Muscle of leg (tissue), 11 donors: ENCODE measurements around the gene GALNT10. TPM values are rescaled to one million over a fixed set of nuclear protein-coding genes. Genes with fewer than 3 reads are reported as not detected.

Experiments used
- DNase-seq: peaks from one replicate; pipeline ENCODE4 v3.0.0; 2013
- H3K27ac ChIP-seq: one replicate; pipeline ENCODE4 v1.5.1; 2013; ENCODE audit warnings: mild to moderate bottlenecking, low read length, control low read depth
- H3K27me3 ChIP-seq: one replicate; pipeline ENCODE4 v1.6.1; 2013; ENCODE audit warnings: low read length; ENCODE audit not compliant: control insufficient read depth, insufficient read depth
- H3K36me3 ChIP-seq: one replicate; pipeline ENCODE4 v1.6.1; 2013; ENCODE audit warnings: low read length; ENCODE audit not compliant: control insufficient read depth, insufficient read depth
- H3K4me1 ChIP-seq: one replicate; pipeline ENCODE4 v1.6.1; 2013; ENCODE audit warnings: low read length; ENCODE audit not compliant: control insufficient read depth, insufficient read depth
- H3K4me3 ChIP-seq: one replicate; pipeline ENCODE4 v1.5.1; 2013; ENCODE audit warnings: low read length, control low read depth
- H3K9me3 ChIP-seq: replicated peaks from 2 replicates; pipeline ENCODE4 v1.6.1; 2013; ENCODE audit warnings: low read depth, low read length; ENCODE audit not compliant: control insufficient read depth
- WGBS: methylation state at CpG from one replicate; pipeline ENCODE4 v1.1.5; 2013; ENCODE audit warnings: missing lambda C conversion rate; ENCODE audit not compliant: insufficient coverage; 5-methylcytosine and 5-hydroxymethylcytosine counted together
- polyA plus RNA-seq, 8 donors: library from polyadenylated mRNA; unstranded; fragments of 120-200 nt; gene quantifications; one replicate each; pipeline versions ENCODE4 v1.2.1 to v1.2.3, GENCODE V29; 2013; ENCODE audit warnings: inconsistent platforms in 1 of 8, low replicate concordance in 1 of 8; ENCODE audit not compliant: insufficient read length in 8 of 8, insufficient read depth in 1 of 8
- total RNA-seq: library from RNA; stranded (reverse); fragments of 120-200 nt; gene quantifications from one replicate; pipeline ENCODE4 v1.2.4, GENCODE V29; 2013

Gene GALNT10
- total and polyA plus RNA-seq, 9 donors = 16.6 to 27.8 (median 20.5) TPM

DNA sequence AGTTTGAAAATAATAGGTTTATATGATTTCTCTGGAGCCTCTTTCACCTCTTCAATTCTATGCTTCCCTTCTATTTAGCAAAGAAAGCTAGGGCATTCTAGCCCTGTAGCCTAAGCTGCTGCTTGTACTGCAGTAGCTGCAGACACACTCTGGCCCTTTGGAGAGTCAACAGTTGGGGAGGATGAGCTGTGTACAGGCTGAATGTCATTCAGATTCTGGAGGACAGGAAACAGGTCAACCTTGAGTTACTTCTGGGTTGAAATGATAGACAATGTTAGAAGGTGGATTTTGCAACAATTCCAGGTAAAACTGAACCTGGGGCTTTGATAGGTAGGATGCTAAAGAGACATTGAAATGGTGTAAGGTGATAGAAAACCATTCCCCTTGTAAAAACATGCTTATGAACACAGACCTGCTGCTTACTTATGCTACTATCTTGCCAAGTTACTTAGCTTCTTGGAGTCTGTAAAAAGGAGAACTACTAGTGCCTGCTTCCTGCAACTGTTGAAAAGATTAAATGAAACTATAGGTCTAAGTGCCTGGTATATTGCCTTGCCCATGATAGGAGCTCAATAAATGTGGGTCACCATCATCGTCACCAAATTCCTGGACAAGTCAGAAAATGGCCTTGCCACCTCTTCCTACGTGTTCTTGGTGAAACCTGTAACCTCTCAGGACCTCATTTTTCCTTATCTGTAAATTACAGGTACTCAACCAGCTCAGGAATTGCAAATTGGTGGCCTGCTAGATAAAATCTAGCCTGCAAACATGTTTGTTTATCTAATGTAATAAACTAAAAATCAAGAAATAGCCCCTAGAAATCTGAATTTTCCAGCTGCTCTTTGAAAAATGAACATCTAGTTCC, 83.7 kb downstream of the GALNT10 start:
- 63% methylated on average over 1 of the region's 2 CpGs for WGBS
- no peak overlapping the region for H3K4me3 ChIP-seq
- no peaks in the 10 kb centered on the region for H3K27me3 ChIP-seq
- DNase-seq = no peak
- no peaks in the 10 kb centered on the region for H3K36me3 ChIP-seq
- peak overlapping the region; percentile 31 for H3K27ac ChIP-seq
- no peaks in the 10 kb centered on the region for H3K9me3 ChIP-seq
- peaks cover 42% of the 10 kb centered on the region for H3K4me1 ChIP-seq

DNA sequence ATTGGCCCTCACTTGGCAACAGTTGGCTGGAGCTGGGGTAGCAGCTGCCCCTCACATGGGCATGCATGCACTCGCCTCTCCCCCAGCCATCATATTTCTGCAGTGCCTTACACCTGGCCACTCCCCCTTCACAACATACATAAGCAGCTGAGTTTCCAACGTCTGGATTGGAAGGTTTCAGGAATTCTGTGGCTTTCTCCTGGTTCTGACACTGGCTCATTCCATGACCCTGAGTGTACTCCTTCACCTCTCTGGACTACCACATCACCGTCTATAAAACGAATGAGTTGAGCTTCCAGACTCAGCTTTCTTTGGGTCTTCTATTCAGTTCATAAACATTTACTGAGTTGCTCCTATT, 84.3 kb downstream of the GALNT10 start:
- Histone ChIP-seq H3K4me1 (peaks cover 42% of the 10 kb centered on the region), H3K36me3 (no peaks in the 10 kb centered on the region), H3K9me3 (no peaks in the 10 kb centered on the region), H3K4me3 (no peak overlapping the region), H3K27me3 (no peaks in the 10 kb centered on the region), H3K27ac (no peak overlapping the region)
- DNase-seq = no peak
- WGBS = 48% methylated on average over 2 of the region's 4 CpGs

DNA sequence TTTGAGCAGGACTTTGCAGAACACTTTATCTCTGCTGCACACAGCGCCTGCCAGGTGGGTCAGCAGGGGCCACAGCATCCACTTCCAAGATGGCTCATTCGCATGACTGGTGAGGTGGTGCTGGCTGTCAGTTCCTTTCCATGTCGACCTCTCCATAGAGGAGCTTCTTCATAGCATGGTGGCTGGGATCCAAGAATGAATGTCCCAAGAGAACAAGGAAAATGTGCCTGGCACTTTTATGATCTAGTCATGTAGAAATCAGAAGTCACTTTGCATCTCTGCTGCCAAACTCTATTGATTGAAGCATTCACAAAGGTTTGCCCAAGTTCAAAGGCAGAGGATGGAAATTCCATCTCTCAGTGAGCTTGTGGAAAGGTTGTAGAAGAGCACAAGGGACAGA, 85.0 kb downstream of the GALNT10 start:
- WGBS = 100% methylated on average over 1 of the region's 3 CpGs
- peaks cover 42% of the 10 kb centered on the region for H3K4me1 ChIP-seq
- DNase-seq = no peak

DNA sequence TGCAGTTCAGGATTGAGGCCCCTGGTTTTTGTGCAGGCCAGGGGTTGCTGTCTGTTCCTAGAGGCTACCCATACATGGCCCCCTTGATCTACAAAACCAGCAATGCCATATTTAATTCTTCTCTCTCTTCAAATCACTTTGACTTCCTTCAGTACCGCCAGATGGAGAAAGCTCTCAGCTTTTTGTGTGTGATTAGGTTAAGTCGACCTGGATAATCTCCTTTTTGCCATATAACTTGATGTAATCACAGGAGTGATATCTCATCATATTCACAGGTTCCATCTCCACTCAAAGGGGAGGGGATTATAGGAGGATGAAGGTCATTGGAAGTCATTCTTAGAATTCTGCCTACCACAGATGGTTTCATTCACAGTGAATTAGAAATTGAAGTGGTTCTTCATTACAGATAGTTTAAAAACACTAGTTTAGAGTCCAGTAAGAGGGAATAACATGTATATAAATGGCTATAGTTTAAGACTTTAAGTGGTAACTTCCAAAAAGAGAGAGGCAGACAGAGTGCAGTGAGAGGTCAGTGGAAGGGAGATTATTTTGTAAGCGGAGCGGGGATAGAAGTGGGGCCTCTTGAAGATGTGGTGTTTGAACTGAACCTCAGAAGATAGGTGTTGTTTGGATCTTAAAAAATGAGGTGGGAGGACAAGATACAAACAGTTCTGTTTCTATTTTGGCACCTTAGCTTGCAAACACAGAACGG, 85.9 kb downstream of the GALNT10 start:
- WGBS = 36% methylated on average over 3 of the region's 5 CpGs
- Histone ChIP-seq H3K27ac (peak overlapping the region; percentile 65), H3K27me3 (no peaks in the 10 kb centered on the region), H3K9me3 (no peaks in the 10 kb centered on the region), H3K36me3 (no peaks in the 10 kb centered on the region), H3K4me1 (peaks cover 42% of the 10 kb centered on the region), H3K4me3 (no peak overlapping the region)
- DNase-seq = no peak

More for the DNA sequence above, 85.0 kb downstream of the GALNT10 start:
- Histone ChIP-seq H3K9me3 (no peaks in the 10 kb centered on the region), H3K36me3 (no peaks in the 10 kb centered on the region), H3K4me3 (no peak overlapping the region), H3K27me3 (no peaks in the 10 kb centered on the region), H3K27ac (no peak overlapping the region)

DNA sequence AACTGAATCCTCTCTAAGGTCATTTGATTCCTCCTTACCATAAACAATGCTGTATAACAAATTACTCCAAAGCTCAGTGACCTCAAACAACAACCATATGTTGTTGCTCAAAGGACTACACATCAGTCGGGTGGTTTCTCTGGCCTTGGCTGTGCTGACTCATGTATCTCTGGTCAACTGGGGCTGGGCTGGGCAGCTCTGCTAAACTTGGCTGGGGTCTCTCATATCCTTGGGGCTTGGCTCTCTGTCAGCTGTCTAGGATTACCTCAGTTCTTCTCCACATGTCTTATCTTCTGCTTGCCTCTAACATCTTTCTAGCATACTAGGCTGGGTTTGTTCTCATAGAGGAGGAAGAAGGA, 86.4 kb downstream of the GALNT10 start:
- no peaks in the 10 kb centered on the region for H3K36me3 ChIP-seq
- no peaks in the 10 kb centered on the region for H3K27me3 ChIP-seq
- WGBS = 10% methylated on average over 1 of the region's 1 CpG
- no peaks in the 10 kb centered on the region for H3K9me3 ChIP-seq
- H3K4me1 ChIP-seq = peaks cover 37% of the 10 kb centered on the region
- DNase-seq = peak; percentile 95
- H3K4me3 ChIP-seq = no peak overlapping the region
- H3K27ac ChIP-seq = peak overlapping the region; percentile 65

DNA sequence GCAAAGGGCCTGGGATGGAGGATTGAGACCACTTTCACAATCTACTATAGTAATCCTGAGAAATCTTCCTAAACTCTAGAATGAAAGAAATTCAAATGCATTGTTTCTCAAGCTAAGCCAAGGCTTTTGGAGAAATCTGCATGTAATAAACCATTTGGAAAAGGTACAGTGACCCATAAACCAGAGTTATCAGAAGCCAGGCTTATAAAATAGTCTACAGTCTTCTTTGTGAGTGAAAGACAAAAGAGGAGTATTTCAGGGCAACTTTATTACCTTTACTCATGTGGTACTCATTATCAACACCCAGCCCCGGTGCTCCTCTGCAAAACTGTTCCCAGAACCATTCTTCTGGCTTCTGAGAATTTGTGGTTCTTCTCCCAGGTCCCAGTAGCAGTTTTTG, 87.0 kb downstream of the GALNT10 start:
- 17% methylated on average over 1 of the region's 1 CpG for WGBS
- H3K36me3 ChIP-seq = no peaks in the 10 kb centered on the region
- H3K9me3 ChIP-seq = no peaks in the 10 kb centered on the region
- peak; percentile 32 for DNase-seq
- H3K27ac ChIP-seq = peak overlapping the region; percentile 65
- H3K4me3 ChIP-seq = no peak overlapping the region
- H3K27me3 ChIP-seq = no peaks in the 10 kb centered on the region
- peaks cover 32% of the 10 kb centered on the region for H3K4me1 ChIP-seq

DNA sequence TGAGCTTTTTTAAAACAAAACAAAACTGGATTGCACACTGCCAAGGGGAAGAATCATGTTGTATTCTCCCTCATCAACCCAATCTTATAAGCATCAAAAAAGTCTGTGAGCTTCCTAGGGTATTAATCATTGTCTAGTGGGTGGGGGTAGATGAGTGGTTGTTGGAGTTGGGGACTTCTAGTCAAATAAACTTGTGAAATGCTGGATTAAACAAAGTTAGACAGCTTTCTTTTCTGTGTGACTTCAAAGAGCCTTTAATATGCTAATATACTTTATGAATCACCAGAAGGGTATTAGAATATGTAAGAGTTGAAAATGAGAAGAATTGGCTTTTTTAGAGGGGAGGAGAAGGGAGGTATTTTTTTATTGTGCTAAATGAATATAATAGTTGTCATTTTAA, 87.7 kb downstream of the GALNT10 start:
- no peaks in the 10 kb centered on the region for H3K27me3 ChIP-seq
- H3K4me1 ChIP-seq = peaks cover 26% of the 10 kb centered on the region
- H3K27ac ChIP-seq = no peak overlapping the region

DNA sequence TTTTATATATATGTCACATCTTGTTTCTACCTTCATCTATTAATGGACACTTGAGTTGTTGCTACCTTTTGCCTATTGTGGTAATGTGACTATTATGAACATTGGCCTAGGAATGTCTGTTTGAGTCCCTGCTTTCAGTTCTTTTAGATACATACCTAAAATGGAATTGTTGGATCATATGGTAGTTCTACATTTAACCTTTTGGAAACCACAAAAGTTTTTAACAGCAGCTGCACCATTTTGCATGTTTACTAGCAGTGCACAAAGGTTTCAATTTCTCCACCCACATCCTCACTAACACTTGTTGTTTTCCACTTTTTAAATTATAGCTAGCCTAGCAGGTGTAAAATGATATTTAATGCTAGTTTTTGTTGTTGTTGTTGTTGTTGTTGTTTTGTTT, 88.4 kb downstream of the GALNT10 start:
- Histone ChIP-seq H3K36me3 (no peaks in the 10 kb centered on the region), H3K27me3 (no peaks in the 10 kb centered on the region), H3K9me3 (no peaks in the 10 kb centered on the region), H3K4me1 (peaks cover 21% of the 10 kb centered on the region), H3K27ac (no peak overlapping the region), H3K4me3 (no peak overlapping the region)
- DNase-seq = no peak

More for the DNA sequence above, 87.7 kb downstream of the GALNT10 start:
- H3K36me3 ChIP-seq = no peaks in the 10 kb centered on the region
- DNase-seq = no peak
- H3K4me3 ChIP-seq = no peak overlapping the region
- H3K9me3 ChIP-seq = no peaks in the 10 kb centered on the region

DNA sequence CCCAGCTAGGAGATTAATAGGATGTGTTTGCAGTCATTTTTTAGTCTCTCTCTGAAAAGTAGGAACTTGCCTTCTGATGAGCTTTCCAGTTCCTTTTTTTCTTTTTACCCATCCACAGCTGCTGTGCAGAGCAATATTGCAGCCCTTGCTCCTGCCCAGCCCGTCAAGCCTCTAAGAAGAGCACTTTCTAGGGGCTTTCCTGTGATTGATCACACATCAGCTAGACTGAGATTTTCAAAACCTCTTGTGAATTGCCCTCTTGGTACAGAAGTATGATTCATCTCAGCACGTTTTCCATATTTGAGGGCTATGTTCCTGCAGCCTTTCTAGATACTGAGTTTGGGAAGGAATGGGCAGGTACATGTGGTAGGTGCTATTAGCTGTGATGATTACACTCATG, 93.9 kb downstream of the GALNT10 start:
- Histone ChIP-seq H3K4me1 (peaks cover 11% of the 10 kb centered on the region), H3K27ac (no peak overlapping the region), H3K36me3 (no peaks in the 10 kb centered on the region), H3K27me3 (no peaks in the 10 kb centered on the region), H3K9me3 (no peaks in the 10 kb centered on the region), H3K4me3 (no peak overlapping the region)
- 67% methylated on average over 1 of the region's 2 CpGs for WGBS
- no peak for DNase-seq

DNA sequence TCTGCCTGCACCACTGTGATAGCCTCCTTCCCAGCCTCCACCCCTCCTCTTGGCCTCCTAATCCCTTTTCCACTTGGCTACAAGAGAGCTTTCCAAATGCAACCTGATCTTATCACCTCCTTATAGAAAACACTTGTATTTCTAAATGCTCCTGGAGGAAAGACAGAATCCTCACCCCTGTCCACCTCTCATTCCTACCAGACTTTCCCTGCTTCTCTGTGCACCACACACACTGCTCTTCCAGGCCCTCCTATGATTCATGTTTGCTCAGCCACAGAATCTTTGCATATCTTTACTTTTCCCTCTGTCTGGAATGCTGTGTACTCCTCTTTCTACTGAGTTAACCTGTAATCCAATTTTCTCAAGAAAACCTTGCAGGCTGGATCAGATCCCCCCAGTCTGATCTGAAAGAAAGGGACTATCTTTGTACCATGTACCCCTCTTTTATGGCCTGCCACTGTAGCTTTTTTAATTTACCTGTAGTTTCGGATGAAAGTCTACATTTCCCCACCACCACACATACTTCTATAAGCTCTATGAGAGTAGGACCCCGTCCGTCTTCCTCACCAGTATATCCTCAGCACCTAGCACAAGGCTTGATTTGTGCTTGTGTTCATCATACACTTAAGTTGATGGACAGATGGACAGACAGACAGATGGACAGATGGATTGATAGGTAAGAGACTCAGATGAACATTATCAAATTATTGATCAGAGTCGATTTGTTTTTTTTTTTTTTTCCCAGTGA, 95.3 kb downstream of the GALNT10 start:
- Histone ChIP-seq H3K4me1 (peaks cover 11% of the 10 kb centered on the region), H3K36me3 (no peaks in the 10 kb centered on the region), H3K9me3 (no peaks in the 10 kb centered on the region), H3K27ac (no peak overlapping the region), H3K27me3 (no peaks in the 10 kb centered on the region), H3K4me3 (no peak overlapping the region)
- 100% methylated on average over 1 of the region's 4 CpGs for WGBS
- DNase-seq = no peak
